Measurements from ENCODE around the gene NSL1.
A peak's percentile ranks its signal among the peaks of the same experiment; 100 is the strongest.

DNA sequence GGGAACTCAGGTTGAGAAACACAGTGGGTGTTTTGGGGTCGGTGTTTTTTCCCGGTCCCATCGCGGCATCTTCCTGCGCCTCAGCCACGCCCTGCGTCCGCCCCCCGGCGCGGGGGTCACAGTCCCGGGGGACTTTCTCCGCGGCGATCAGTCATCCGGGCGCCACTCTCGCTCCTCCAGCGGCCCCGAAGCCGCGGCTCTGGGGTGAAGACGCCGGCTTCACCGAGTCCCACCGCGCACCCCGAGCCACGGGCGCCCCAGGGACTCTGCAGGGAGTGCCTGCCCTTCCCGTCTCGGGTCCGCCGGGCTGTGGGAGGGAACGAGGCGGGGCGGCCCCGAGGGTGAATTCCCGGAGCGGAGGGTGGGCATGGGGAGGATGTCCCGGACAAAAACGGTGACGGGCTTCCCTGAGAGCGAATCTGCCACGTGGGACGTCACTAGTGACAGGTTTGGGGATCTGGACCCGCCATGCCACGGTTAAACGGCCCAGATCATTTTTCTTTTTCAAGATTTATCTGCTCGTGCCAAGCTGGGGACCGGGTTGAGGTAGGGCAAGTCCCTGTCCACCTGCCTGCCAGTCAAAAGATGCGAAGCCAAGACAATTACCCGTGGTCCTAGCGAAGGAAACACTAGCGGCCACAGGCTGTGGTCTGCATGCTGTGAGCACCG lies 91.2 kb downstream of the NSL1 start:
- TF ChIP-seq, protein P1, sequence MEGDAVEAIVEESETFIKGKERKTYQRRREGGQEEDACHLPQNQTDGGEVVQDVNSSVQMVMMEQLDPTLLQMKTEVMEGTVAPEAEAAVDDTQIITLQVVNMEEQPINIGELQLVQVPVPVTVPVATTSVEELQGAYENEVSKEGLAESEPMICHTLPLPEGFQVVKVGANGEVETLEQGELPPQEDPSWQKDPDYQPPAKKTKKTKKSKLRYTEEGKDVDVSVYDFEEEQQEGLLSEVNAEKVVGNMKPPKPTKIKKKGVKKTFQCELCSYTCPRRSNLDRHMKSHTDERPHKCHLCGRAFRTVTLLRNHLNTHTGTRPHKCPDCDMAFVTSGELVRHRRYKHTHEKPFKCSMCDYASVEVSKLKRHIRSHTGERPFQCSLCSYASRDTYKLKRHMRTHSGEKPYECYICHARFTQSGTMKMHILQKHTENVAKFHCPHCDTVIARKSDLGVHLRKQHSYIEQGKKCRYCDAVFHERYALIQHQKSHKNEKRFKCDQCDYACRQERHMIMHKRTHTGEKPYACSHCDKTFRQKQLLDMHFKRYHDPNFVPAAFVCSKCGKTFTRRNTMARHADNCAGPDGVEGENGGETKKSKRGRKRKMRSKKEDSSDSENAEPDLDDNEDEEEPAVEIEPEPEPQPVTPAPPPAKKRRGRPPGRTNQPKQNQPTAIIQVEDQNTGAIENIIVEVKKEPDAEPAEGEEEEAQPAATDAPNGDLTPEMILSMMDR (IDR thresholded peaks at IDR 0.05): no peak
- TF ChIP-seq EZH2 (IDR thresholded peaks at IDR 0.05): peak; percentile 93
- TF ChIP-seq EZH2phosphoT487 (IDR thresholded peaks at IDR 0.05): peak; percentile 92
